Upper lobe of left lung (tissue), 6 donors: ENCODE measurements around the gene FAM162A. TPM values are rescaled to one million over a fixed set of nuclear protein-coding genes. Genes with fewer than 3 reads are reported as not detected.

ENCODE experiments used
- ATAC-seq, 2 donors: fragments of 200-7000 bp; cut with Tn5 transposase; one replicate each; pipeline ENCODE4 v1.9.1; 2022; ENCODE audit warnings: mild to moderate bottlenecking in 2 of 2, moderate library complexity in 2 of 2; ENCODE audit not compliant: low FRiP score in 2 of 2
- DNase-seq, 2 donors: peaks; one replicate each; pipeline ENCODE4 v3.0.0-alpha.2; 2019 to 2020
- H3K27ac ChIP-seq, 4 donors: fragments of 200-600 bp; sonication (generic); one replicate each; pipeline ENCODE4 v1.5.1; 2016 to 2019
- H3K27me3 ChIP-seq, 4 donors: fragments of 200-600 bp; sonication (generic); one replicate each; pipeline ENCODE4 v1.5.1; 2017 to 2019
- H3K36me3 ChIP-seq, 4 donors: fragments of 200-600 bp; sonication (generic); one replicate each; pipeline ENCODE4 v1.5.1; 2016 to 2019
- H3K4me1 ChIP-seq, 4 donors: fragments of 200-600 bp; sonication (generic); one replicate each; pipeline ENCODE4 v1.5.1; 2018 to 2019
- H3K4me3 ChIP-seq, 4 donors: fragments of 200-600 bp; sonication (generic); one replicate each; pipeline ENCODE4 v1.5.1; 2017 to 2019; ENCODE audit warnings: mild to moderate bottlenecking in 2 of 4, moderate library complexity in 1 of 4
- H3K9me3 ChIP-seq, 4 donors: fragments of 200-600 bp; sonication (generic); one replicate each; pipeline ENCODE4 v1.5.1; 2018 to 2019
- CTCF ChIP-seq, 6 experiments: fragments of 450-650 bp in 4 of 6; fragments of 200-600 bp in 2 of 6; sonication (generic) in 2 of 6; IDR thresholded peaks; one replicate each; pipeline ENCODE4 v1.5.1; 2016 to 2019; ENCODE audit warnings: antibody characterized with exemption in 6 of 6
- EP300 ChIP-seq, 4 donors: sonication (generic); formaldehyde crosslinking; IDR thresholded peaks; one replicate each; pipeline ENCODE4 v1.5.1; 2017; ENCODE audit warnings: antibody characterized with exemption in 4 of 4, control low read depth in 2 of 4
- POLR2A ChIP-seq, 4 donors: fragments of 450-650 bp; IDR thresholded peaks; one replicate each; pipeline ENCODE4 v1.5.1; 2016 to 2017; ENCODE audit warnings: antibody characterized with exemption in 4 of 4, mild to moderate bottlenecking in 2 of 4
- POLR2AphosphoS5 ChIP-seq, 2 donors: sonication (generic); formaldehyde crosslinking; IDR thresholded peaks; one replicate each; pipeline ENCODE4 v1.5.1; 2017; ENCODE audit warnings: antibody characterized with exemption in 2 of 2
- WGBS, 2 donors: methylation state at CpG; one replicate each; pipeline ENCODE4 v1.1.5; 2017 to 2018; 5-methylcytosine and 5-hydroxymethylcytosine counted together
- total RNA-seq, 6 donors: library from RNA; depleted of rRNA in 4 of 6; stranded (reverse); fragments of >200 nt in 4 of 6; gene quantifications; one replicate each; pipeline versions ENCODE4 v1.1.0 to v1.2.1, GENCODE V29; 2016 to 2021
- donor health status: DM: no; HTN: no; CAD: no; lungs with moderate emphysema.
- donor health status: DM: no; HTN: yes; CAD: no; lungs with severe emphysema.

Gene FAM162A
- total RNA-seq, 6 donors from 2014 or later, result 4.2 to 29.0 (median 16.0) TPM

- ATAC-seq (peak in 1 of 2 donors; percentile 67), DNase-seq (no peak)
- peak; percentile 43 to 66 (median 58) for TF ChIP-seq CTCF (IDR thresholded peaks at IDR 0.05)
- no peak for TF ChIP-seq EP300 (IDR thresholded peaks at IDR 0.05)
- H3K4me1 ChIP-seq, result no peaks in the 10 kb centered on the region
- H3K27me3 ChIP-seq, result no peaks in the 10 kb centered on the region
- no peak overlapping the region for H3K4me3 ChIP-seq
- no peaks in the 10 kb centered on the region for H3K9me3 ChIP-seq
- 32 to 44% methylated on average over 2 of the region's 2 CpGs for WGBS, 2 donors
- H3K27ac ChIP-seq, result no peak overlapping the region
- H3K36me3 ChIP-seq, result no peaks in the 10 kb centered on the region
Observed at GRCh38 chr3:122392868-122393844, 9.2 kb downstream of the FAM162A start.

GRCh38 chr3:122394173-122394572 lies 10.2 kb downstream of the FAM162A start:
- Histone ChIP-seq H3K4me3 (no peak overlapping the region), H3K4me1 (no peaks in the 10 kb centered on the region), H3K36me3 (no peaks in the 10 kb centered on the region), H3K27ac (no peak overlapping the region), H3K27me3 (no peaks in the 10 kb centered on the region), H3K9me3 (no peaks in the 10 kb centered on the region)
- TF ChIP-seq POLR2AphosphoS5 (IDR thresholded peaks at IDR 0.05), result no peak
- no peak for TF ChIP-seq EP300 (IDR thresholded peaks at IDR 0.05)
- no peak for TF ChIP-seq CTCF (IDR thresholded peaks at IDR 0.05)
- no peak for TF ChIP-seq POLR2A (IDR thresholded peaks at IDR 0.05)
- WGBS, 2 donors, result 70 to 92% methylated on average over 1 of the region's 1 CpG
- ATAC-seq (no peak), DNase-seq (no peak)

GRCh38 chr3:122395582-122395981 lies 11.6 kb downstream of the FAM162A start:
- no peak for ATAC-seq
- Histone ChIP-seq H3K36me3 (no peaks in the 10 kb centered on the region), H3K27me3 (no peaks in the 10 kb centered on the region), H3K4me3 (no peak overlapping the region), H3K27ac (no peak overlapping the region), H3K4me1 (no peaks in the 10 kb centered on the region), H3K9me3 (no peaks in the 10 kb centered on the region)
- DNase-seq, result no peak
- WGBS, 2 donors, result 63 to 64% methylated on average over 3 of the region's 3 CpGs
- TF ChIP-seq POLR2AphosphoS5 (IDR thresholded peaks at IDR 0.05) (no peak), EP300 (IDR thresholded peaks at IDR 0.05) (no peak)

GRCh38 chr3:122396511-122396910 lies 12.5 kb downstream of the FAM162A start:
- DNase-seq (no peak), ATAC-seq (no peak)
- no peak overlapping the region for H3K4me3 ChIP-seq
- TF ChIP-seq CTCF (IDR thresholded peaks at IDR 0.05) (no peak), POLR2A (IDR thresholded peaks at IDR 0.05) (no peak), EP300 (IDR thresholded peaks at IDR 0.05) (no peak), POLR2AphosphoS5 (IDR thresholded peaks at IDR 0.05) (no peak)
- H3K27me3 ChIP-seq, result no peaks in the 10 kb centered on the region
- no peak overlapping the region for H3K27ac ChIP-seq
- H3K4me1 ChIP-seq, result no peaks in the 10 kb centered on the region
- H3K36me3 ChIP-seq, result no peaks in the 10 kb centered on the region
- no peaks in the 10 kb centered on the region for H3K9me3 ChIP-seq

- 93 to 100% methylated on average over 1 of the region's 1 CpG for WGBS, 2 donors
- Histone ChIP-seq H3K9me3 (no peaks in the 10 kb centered on the region), H3K4me3 (no peak overlapping the region), H3K27ac (no peak overlapping the region), H3K27me3 (no peaks in the 10 kb centered on the region), H3K4me1 (no peaks in the 10 kb centered on the region), H3K36me3 (no peaks in the 10 kb centered on the region)
- TF ChIP-seq CTCF (IDR thresholded peaks at IDR 0.05), result no peak
- ATAC-seq (no peak), DNase-seq (no peak)
Observed at GRCh38 chr3:122397201-122397600, 13.2 kb downstream of the FAM162A start.
